Measurements from ENCODE around the gene CILP2.

DNA sequence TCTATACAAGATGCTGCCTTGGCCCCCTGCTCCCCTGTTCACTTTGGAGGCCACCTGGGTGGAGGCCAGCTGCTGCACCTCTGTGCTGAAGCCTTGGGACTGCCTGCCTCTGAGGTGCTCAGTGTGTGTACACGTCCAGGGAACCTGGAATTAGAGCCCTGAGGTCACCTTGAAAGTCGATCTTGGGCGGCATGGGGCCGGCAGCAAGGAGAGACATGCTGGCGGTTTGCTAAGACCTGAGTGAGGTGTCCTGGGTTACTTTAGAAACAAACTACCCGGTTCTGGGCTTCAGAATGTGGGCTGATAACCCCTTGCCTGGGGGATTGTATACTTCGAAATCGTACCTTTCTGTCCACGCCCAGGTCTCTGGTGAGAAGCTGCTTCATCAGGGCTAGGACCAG lies 48.3 kb upstream of the CILP2 start:
- TF ChIP-seq MYNN (tag by site-specific recombination; IDR thresholded peaks at IDR 0.05; ENCODE audit: borderline replicate concordance), result no peak
- TF ChIP-seq ZEB2 (tag by site-specific recombination; IDR thresholded peaks at IDR 0.05), result no peak
- TF ChIP-seq, protein P1, sequence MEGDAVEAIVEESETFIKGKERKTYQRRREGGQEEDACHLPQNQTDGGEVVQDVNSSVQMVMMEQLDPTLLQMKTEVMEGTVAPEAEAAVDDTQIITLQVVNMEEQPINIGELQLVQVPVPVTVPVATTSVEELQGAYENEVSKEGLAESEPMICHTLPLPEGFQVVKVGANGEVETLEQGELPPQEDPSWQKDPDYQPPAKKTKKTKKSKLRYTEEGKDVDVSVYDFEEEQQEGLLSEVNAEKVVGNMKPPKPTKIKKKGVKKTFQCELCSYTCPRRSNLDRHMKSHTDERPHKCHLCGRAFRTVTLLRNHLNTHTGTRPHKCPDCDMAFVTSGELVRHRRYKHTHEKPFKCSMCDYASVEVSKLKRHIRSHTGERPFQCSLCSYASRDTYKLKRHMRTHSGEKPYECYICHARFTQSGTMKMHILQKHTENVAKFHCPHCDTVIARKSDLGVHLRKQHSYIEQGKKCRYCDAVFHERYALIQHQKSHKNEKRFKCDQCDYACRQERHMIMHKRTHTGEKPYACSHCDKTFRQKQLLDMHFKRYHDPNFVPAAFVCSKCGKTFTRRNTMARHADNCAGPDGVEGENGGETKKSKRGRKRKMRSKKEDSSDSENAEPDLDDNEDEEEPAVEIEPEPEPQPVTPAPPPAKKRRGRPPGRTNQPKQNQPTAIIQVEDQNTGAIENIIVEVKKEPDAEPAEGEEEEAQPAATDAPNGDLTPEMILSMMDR (tag by site-specific recombination; IDR thresholded peaks at IDR 0.05), result no peak
- TF ChIP-seq ZNF423 (tag by site-specific recombination; IDR thresholded peaks at IDR 0.05), result no peak
- TF ChIP-seq ZFP37 (tag by site-specific recombination; IDR thresholded peaks at IDR 0.05), result no peak
- TF ChIP-seq, protein P2, sequence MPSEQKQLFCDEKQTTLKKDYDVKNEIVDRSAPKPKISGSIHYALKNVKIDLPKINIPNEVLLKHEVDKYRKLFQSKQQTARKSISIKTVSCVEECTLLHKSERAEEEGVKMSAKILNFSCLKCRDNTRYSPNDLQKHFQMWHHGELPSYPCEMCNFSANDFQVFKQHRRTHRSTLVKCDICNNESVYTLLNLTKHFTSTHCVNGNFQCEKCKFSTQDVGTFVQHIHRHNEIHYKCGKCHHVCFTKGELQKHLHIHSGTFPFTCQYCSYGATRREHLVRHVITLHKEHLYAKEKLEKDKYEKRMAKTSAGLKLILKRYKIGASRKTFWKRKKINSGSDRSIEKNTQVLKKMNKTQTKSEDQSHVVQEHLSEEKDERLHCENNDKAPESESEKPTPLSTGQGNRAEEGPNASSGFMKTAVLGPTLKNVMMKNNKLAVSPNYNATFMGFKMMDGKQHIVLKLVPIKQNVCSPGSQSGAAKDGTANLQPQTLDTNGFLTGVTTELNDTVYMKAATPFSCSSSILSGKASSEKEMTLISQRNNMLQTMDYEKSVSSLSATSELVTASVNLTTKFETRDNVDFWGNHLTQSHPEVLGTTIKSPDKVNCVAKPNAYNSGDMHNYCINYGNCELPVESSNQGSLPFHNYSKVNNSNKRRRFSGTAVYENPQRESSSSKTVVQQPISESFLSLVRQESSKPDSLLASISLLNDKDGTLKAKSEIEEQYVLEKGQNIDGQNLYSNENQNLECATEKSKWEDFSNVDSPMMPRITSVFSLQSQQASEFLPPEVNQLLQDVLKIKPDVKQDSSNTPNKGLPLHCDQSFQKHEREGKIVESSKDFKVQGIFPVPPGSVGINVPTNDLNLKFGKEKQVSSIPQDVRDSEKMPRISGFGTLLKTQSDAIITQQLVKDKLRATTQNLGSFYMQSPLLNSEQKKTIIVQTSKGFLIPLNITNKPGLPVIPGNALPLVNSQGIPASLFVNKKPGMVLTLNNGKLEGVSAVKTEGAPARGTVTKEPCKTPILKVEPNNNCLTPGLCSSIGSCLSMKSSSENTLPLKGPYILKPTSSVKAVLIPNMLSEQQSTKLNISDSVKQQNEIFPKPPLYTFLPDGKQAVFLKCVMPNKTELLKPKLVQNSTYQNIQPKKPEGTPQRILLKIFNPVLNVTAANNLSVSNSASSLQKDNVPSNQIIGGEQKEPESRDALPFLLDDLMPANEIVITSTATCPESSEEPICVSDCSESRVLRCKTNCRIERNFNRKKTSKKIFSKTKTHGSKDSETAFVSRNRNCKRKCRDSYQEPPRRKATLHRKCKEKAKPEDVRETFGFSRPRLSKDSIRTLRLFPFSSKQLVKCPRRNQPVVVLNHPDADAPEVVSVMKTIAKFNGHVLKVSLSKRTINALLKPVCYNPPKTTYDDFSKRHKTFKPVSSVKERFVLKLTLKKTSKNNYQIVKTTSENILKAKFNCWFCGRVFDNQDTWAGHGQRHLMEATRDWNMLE (tag by site-specific recombination; conservative IDR thresholded peaks at IDR 0.05; ENCODE audit: low read depth), result no peak
- TF ChIP-seq ZBTB21 (tag by site-specific recombination; IDR thresholded peaks at IDR 0.05), result no peak
- TF ChIP-seq, protein P3, sequence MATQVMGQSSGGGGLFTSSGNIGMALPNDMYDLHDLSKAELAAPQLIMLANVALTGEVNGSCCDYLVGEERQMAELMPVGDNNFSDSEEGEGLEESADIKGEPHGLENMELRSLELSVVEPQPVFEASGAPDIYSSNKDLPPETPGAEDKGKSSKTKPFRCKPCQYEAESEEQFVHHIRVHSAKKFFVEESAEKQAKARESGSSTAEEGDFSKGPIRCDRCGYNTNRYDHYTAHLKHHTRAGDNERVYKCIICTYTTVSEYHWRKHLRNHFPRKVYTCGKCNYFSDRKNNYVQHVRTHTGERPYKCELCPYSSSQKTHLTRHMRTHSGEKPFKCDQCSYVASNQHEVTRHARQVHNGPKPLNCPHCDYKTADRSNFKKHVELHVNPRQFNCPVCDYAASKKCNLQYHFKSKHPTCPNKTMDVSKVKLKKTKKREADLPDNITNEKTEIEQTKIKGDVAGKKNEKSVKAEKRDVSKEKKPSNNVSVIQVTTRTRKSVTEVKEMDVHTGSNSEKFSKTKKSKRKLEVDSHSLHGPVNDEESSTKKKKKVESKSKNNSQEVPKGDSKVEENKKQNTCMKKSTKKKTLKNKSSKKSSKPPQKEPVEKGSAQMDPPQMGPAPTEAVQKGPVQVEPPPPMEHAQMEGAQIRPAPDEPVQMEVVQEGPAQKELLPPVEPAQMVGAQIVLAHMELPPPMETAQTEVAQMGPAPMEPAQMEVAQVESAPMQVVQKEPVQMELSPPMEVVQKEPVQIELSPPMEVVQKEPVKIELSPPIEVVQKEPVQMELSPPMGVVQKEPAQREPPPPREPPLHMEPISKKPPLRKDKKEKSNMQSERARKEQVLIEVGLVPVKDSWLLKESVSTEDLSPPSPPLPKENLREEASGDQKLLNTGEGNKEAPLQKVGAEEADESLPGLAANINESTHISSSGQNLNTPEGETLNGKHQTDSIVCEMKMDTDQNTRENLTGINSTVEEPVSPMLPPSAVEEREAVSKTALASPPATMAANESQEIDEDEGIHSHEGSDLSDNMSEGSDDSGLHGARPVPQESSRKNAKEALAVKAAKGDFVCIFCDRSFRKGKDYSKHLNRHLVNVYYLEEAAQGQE (tag by site-specific recombination; IDR thresholded peaks at IDR 0.05), result no peak
- no peak for TF ChIP-seq ZNF629 (tag by site-specific recombination; IDR thresholded peaks at IDR 0.05)
- TF ChIP-seq, protein P4, sequence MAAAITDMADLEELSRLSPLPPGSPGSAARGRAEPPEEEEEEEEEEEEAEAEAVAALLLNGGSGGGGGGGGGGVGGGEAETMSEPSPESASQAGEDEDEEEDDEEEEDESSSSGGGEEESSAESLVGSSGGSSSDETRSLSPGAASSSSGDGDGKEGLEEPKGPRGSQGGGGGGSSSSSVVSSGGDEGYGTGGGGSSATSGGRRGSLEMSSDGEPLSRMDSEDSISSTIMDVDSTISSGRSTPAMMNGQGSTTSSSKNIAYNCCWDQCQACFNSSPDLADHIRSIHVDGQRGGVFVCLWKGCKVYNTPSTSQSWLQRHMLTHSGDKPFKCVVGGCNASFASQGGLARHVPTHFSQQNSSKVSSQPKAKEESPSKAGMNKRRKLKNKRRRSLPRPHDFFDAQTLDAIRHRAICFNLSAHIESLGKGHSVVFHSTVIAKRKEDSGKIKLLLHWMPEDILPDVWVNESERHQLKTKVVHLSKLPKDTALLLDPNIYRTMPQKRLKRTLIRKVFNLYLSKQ (tag by site-specific recombination; IDR thresholded peaks at IDR 0.05; ENCODE audit: borderline replicate concordance), result no peak
